Fibroblast of the aortic adventitia (primary cell): ENCODE results near the gene HNRNPA1. TPM values are rescaled to one million over a fixed set of nuclear protein-coding genes. Genes with fewer than 3 reads are reported as not detected.
A peak's percentile ranks its signal among the peaks of the same experiment; 100 is the strongest.
"Not testable (repeated sequence)": the region's sequence is repeated elsewhere in the genome, so short reads cannot be mapped to it uniquely, and the experiment has no call there.

Experiments
- DNase-seq: peaks from one replicate; pipeline ENCODE4 v3.0.0-alpha.2; 2010; ENCODE audit warnings: low read depth
- H3K4me3 ChIP-seq: 2 replicates; pipeline ENCODE4 v1.5.1; 2011; ENCODE audit warnings: low read depth, mild to moderate bottlenecking, control low read depth, low read length, moderate library complexity
- CTCF ChIP-seq: IDR thresholded peaks from 2 replicates; pipeline ENCODE4 v1.5.1; 2011; ENCODE audit warnings: mild to moderate bottlenecking, low read length, control low read depth, inconsistent platforms; ENCODE audit not compliant: insufficient read depth
- total RNA-seq: library from RNA; depleted of rRNA; stranded (reverse); fragments of >200 nt; gene quantifications from 2 replicates; pipeline ENCODE4 v1.2.3, GENCODE V29; 2012; ENCODE audit warnings: low replicate concordance

The HNRNPA1 gene
- total RNA-seq, 1 donor = 435 TPM

DNA sequence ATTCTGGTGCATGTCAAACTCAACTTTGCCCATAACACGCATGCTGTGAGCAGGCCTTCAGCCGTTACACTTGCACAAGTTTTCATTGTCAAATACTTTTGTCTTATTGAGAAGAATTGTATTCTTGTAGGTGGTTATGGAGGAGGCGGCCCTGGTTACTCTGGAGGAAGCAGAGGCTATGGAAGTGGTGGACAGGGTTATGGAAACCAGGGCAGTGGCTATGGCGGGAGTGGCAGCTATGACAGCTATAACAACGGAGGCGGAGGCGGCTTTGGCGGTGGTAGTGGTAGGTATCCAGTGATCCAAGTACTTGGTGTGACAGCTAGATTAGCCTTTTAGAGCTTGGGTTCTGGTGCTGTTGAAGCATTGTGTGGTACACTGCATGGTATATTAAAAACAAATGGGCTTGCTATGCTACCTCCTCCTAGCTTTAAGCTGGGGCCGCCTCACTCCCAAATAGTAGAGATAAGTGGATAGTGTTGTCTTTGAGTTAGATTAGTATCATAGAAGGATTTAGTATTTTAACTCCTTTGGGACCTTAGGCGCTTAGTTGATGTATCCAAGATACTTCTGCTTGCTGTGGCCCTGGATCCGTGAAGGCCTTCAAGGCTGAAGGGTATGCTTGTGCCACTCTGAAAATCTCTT is 2.5 kb downstream of the HNRNPA1 start:
- TF ChIP-seq CTCF = no peak
- H3K4me3 ChIP-seq = peak overlapping the region; percentile 94
- DNase-seq = no peak

GRCh38 chr12:54284070-54284780 is 3.7 kb downstream of the HNRNPA1 start:
- peak overlapping the region; percentile 94 for H3K4me3 ChIP-seq
- not testable (repeated sequence) for DNase-seq

- DNase-seq = peak; percentile 38
- H3K4me3 ChIP-seq = peak overlapping the region; percentile 37
- peak; percentile 52 for TF ChIP-seq CTCF
These were observed 4.9 kb downstream of the HNRNPA1 start for GRCh38 chr12:54285150-54286041.

- DNase-seq = peak; percentile 16
These were observed 5.8 kb downstream of the HNRNPA1 start for GRCh38 chr12:54286042-54287030.

GRCh38 chr12:54287261-54288157 is 7.0 kb downstream of the HNRNPA1 start:
- peak; percentile 30 for DNase-seq
- no peak overlapping the region for H3K4me3 ChIP-seq
- TF ChIP-seq CTCF = no peak

More at GRCh38 chr12:54286042-54287030, 5.8 kb downstream of the HNRNPA1 start:
- no peak for TF ChIP-seq CTCF
- H3K4me3 ChIP-seq = no peak overlapping the region
